Panc1 (cell line): ENCODE data around the gene MUCL3. TPM values are rescaled to one million over a fixed set of nuclear protein-coding genes. Genes with fewer than 3 reads are reported as not detected.

Source experiments
- ATAC-seq: fragments of 200-7000 bp; cut with Tn5 transposase; 2 replicates; pipeline ENCODE4 v1.9.1; 2020; ENCODE audit warnings: mild to moderate bottlenecking, moderate library complexity
- BruUV-seq: library from RNA; stranded (reverse); fragments of 400-500 nt; replicated peaks from 2 replicates; lab custom pipeline; 2021; lab: Mats Ljungman, UMichigan
- CTCF ChIA-PET: fragments of 300-600 bp; sonication (Branson Sonifier 250); formaldehyde crosslinking; loops from one replicate; lab custom pipeline; 2022; ENCODE audit warnings: antibody characterized with exemption; lab: Charles Lee
- POLR2A ChIA-PET: fragments of 300-600 bp; sonication (Branson Sonifier 250); formaldehyde crosslinking; loops from one replicate; lab custom pipeline; 2022; ENCODE audit warnings: antibody characterized with exemption; lab: Charles Lee
- DNase-seq: peaks from one replicate; pipeline ENCODE4 v3.0.0-alpha.2; 2010; ENCODE audit warnings: low read depth, low spot score
- H3K27ac ChIP-seq: 2 replicates; pipeline ENCODE4 v1.5.1; 2011; ENCODE audit warnings: mild to moderate bottlenecking, low read length, inconsistent platforms
- H3K27me3 ChIP-seq: fragments of 200-500 bp; sonication (Bioruptor generic); 2 replicates; pipeline ENCODE4 v1.6.0; 2014; ENCODE audit warnings: low read length, inconsistent platforms; ENCODE audit not compliant: control insufficient read depth, insufficient read depth
- H3K36me3 ChIP-seq: fragments of 200-500 bp; sonication (Bioruptor generic); 2 replicates; pipeline ENCODE4 v1.5.1; 2014; ENCODE audit warnings: inconsistent platforms, mild to moderate bottlenecking, low read length, moderate library complexity; ENCODE audit not compliant: control insufficient read depth, insufficient read depth
- H3K4me1 ChIP-seq: 2 replicates; pipeline ENCODE4 v1.5.1; 2011; ENCODE audit warnings: inconsistent platforms, mild to moderate bottlenecking, low read length, moderate library complexity; ENCODE audit not compliant: control insufficient read depth, insufficient read depth
- H3K4me3 ChIP-seq, 2 experiments: 2 replicates each; pipeline ENCODE4 v1.5.1; 2011 to 2012; ENCODE audit warnings: low read depth in 2 of 2, low read length in 2 of 2, mild to moderate bottlenecking in 2 of 2, inconsistent platforms in 1 of 2, moderate library complexity in 1 of 2
- H3K9me3 ChIP-seq: fragments of 200-500 bp; sonication (Bioruptor generic); 2 replicates; pipeline ENCODE4 v1.5.1; 2014; ENCODE audit warnings: low read depth, mild to moderate bottlenecking, inconsistent platforms, low read length, moderate library complexity; ENCODE audit not compliant: control insufficient read depth, insufficient read depth
- POLR2AphosphoS5 ChIP-seq: IDR thresholded peaks from 2 replicates; pipeline ENCODE4 v1.6.1; 2012; ENCODE audit warnings: mild to moderate bottlenecking, low read depth, low read length, moderate library complexity
- REST ChIP-seq, 2 experiments: IDR thresholded peaks; 2 replicates each; pipeline ENCODE4 v1.6.1; 2011 to 2012; ENCODE audit warnings: low read depth in 2 of 2, control low read depth in 1 of 2, low read length in 1 of 2, mild to moderate bottlenecking in 1 of 2, moderate library complexity in 1 of 2; ENCODE audit not compliant: insufficient read depth in 1 of 2
- SIN3A ChIP-seq: IDR thresholded peaks from 2 replicates; pipeline ENCODE4 v1.6.1; 2012; ENCODE audit warnings: low read depth, mild to moderate bottlenecking, low read length, moderate library complexity, borderline replicate concordance; ENCODE audit not compliant: insufficient read depth
- TCF7L2 ChIP-seq: IDR thresholded peaks from 2 replicates; pipeline ENCODE4 v1.6.1; 2011; ENCODE audit warnings: mild to moderate bottlenecking, low read depth, low read length, inconsistent platforms
- in situ Hi-C: cut with HindIII; loops from 2 replicates; pipeline ENCODE4 v1.10.0; 2016; ENCODE audit warnings: low sequenced_read_pairs, low pct_unique_long_range_greater_than_20kb
- intact Hi-C: fragments of 100-400 bp; cut with micrococcal nuclease; formaldehyde crosslinking; loops from one replicate; pipeline ENCODE4 v1.10.0; 2022; ENCODE audit not compliant: unreplicated experiment
- total RNA-seq: library from RNA; stranded (reverse); gene quantifications from one replicate; pipeline ENCODE4 v1.2.1, GENCODE V29; 2021; ENCODE audit not compliant: unreplicated experiment
- TF ChIP-seq, protein P1 (sequence below): fragments of 450-650 bp; IDR thresholded peaks from 2 replicates; pipeline ENCODE4 v1.5.1; 2017; ENCODE audit warnings: mild to moderate bottlenecking

Gene MUCL3
- total RNA-seq, 1 experiment from 2014 or later: not detected

- ChIA-PET POLR2A (no interaction called here), CTCF (no interaction called here)
- Histone ChIP-seq H3K36me3 (no peaks in the 10 kb centered on the region), H3K4me3 (no peak overlapping the region), H3K27ac (no peak overlapping the region), H3K4me1 (peaks cover 8% of the 10 kb centered on the region; the same call in 1 of the 2 replicates), H3K9me3 (no peaks in the 10 kb centered on the region), H3K27me3 (peaks cover 10% of the 10 kb centered on the region)
- intact Hi-C loops: no loop called here
- in situ Hi-C loops: no loop called here
- ATAC-seq (no peak), DNase-seq (no peak)
- no TSS peak for BruUV-seq
- TF ChIP-seq, protein P1, sequence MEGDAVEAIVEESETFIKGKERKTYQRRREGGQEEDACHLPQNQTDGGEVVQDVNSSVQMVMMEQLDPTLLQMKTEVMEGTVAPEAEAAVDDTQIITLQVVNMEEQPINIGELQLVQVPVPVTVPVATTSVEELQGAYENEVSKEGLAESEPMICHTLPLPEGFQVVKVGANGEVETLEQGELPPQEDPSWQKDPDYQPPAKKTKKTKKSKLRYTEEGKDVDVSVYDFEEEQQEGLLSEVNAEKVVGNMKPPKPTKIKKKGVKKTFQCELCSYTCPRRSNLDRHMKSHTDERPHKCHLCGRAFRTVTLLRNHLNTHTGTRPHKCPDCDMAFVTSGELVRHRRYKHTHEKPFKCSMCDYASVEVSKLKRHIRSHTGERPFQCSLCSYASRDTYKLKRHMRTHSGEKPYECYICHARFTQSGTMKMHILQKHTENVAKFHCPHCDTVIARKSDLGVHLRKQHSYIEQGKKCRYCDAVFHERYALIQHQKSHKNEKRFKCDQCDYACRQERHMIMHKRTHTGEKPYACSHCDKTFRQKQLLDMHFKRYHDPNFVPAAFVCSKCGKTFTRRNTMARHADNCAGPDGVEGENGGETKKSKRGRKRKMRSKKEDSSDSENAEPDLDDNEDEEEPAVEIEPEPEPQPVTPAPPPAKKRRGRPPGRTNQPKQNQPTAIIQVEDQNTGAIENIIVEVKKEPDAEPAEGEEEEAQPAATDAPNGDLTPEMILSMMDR: no peak
- TF ChIP-seq SIN3A (no peak), POLR2AphosphoS5 (no peak), TCF7L2 (no peak), REST (IDR thresholded peaks at IDR 0.05; ENCODE audit: insufficient read depth in 1 of 2, low read depth in 2 of 2, low read length in 1 of 2) (no peak)
These were observed 3.3 kb downstream of the MUCL3 start for GRCh38 chr6:30944051-30944450.

DNA sequence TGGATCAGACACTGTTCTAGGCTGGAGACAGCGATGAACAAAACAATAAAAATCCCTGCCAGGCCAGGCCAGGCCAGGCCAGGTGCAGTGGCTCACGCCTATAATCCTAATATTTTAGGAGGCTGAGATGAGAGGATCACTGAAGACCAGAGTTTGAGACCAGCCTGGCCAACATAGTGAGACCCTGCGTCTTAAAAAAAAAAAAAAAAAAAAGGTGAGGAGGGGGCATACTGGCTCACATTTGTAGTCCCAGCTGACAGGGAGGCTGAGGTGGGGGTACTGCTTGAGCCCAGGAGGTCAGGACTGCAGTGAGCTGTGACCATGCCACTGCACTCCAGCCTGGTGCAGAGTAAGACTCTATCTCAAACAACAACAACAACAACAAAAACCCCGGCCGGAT is 4.5 kb downstream of the MUCL3 start:
- H3K4me3 ChIP-seq: no peak overlapping the region
- ChIA-PET CTCF (no interaction called here), POLR2A (no interaction called here)
- peaks cover 8% of the 10 kb centered on the region; the same call in 1 of the 2 replicates for H3K4me1 ChIP-seq
- in situ Hi-C loops (no loop called here), intact Hi-C loops (no loop called here)
- DNase-seq (no peak), ATAC-seq (no peak)
- H3K36me3 ChIP-seq: no peaks in the 10 kb centered on the region
- H3K27ac ChIP-seq: no peak overlapping the region
- H3K27me3 ChIP-seq: peaks cover 10% of the 10 kb centered on the region
- no peaks in the 10 kb centered on the region for H3K9me3 ChIP-seq
- TF ChIP-seq REST (IDR thresholded peaks at IDR 0.05; ENCODE audit: insufficient read depth in 1 of 2, low read depth in 2 of 2, low read length in 1 of 2) (no peak), TCF7L2 (no peak), SIN3A (no peak), POLR2AphosphoS5 (no peak)
- TF ChIP-seq, protein P1: no peak
- BruUV-seq: no TSS peak
